ENCODE measurements around the gene DCXR. TPM values are rescaled to one million over a fixed set of nuclear protein-coding genes. Genes with fewer than 3 reads are reported as not detected.
A peak's percentile ranks its signal among the peaks of the same experiment; 100 is the strongest.

DCXR gene
- total RNA-seq, 4 donors from 2014 or later, result 130 to 296 (median 223) TPM

GRCh38 chr17:82034371-82035011, 3.0 kb downstream of the DCXR start:
- Histone ChIP-seq H3K36me3 (peaks cover 3 to 16% of the 10 kb centered on the region in 2 donors), H3K4me1 (peaks cover 12 to 40% of the 10 kb centered on the region in 2 donors), H3K4me3 (no peak overlapping the region), H3K9me3 (no peaks in the 10 kb centered on the region), H3K27ac (no peak overlapping the region), H3K27me3 (peaks cover 10 to 14% (median 11%) of the 10 kb centered on the region in 3 donors)
- intact Hi-C loops (cut with DNase I; ENCODE audit: low total_unique reads) (loop anchor here (5.0 kb wide), 1 partner anchor 203 kb away; no protein-coding TSS in a partner anchor), in situ Hi-C loops (cut with MboI; ENCODE audit: low sequenced_read_pairs in 4 of 4) (loop anchor here (10.0 to 25.0 kb wide), 2 partner anchors 103 to 120 kb away; no protein-coding TSS in a partner anchor)
- ATAC-seq (no peak), DNase-seq (no peak)
- TF ChIP-seq CTCF (IDR thresholded peaks at IDR 0.05 in 4 of 5, conservative IDR thresholded peaks at IDR 0.05 in 1 of 5), result no peak
- TF ChIP-seq POLR2A (IDR thresholded peaks at IDR 0.05), result no peak

- H3K4me1 ChIP-seq, result peaks cover 12 to 40% of the 10 kb centered on the region in 2 donors
Measured at GRCh38 chr17:82033359-82034085, 4.0 kb downstream of the DCXR start.

GRCh38 chr17:82031885-82032627, 5.4 kb downstream of the DCXR start:
- DNase-seq (no peak), ATAC-seq (no peak)
- TF ChIP-seq CTCF (IDR thresholded peaks at IDR 0.05 in 4 of 5, conservative IDR thresholded peaks at IDR 0.05 in 1 of 5) (no peak), POLR2A (IDR thresholded peaks at IDR 0.05) (no peak)
- Histone ChIP-seq H3K27me3 (peaks cover 10 to 14% (median 11%) of the 10 kb centered on the region in 3 donors), H3K9me3 (no peaks in the 10 kb centered on the region), H3K36me3 (peaks cover 3 to 16% of the 10 kb centered on the region in 2 donors), H3K27ac (no peak overlapping the region), H3K4me1 (peaks cover 12 to 34% of the 10 kb centered on the region in 2 donors), H3K4me3 (no peak overlapping the region)
- intact Hi-C loops (cut with DNase I; ENCODE audit: low total_unique reads) (no loop called here), in situ Hi-C loops (cut with MboI; ENCODE audit: low sequenced_read_pairs in 4 of 4) (loop anchor here (10.0 to 25.0 kb wide), 2 partner anchors 105 to 123 kb away; no protein-coding TSS in a partner anchor)

More at GRCh38 chr17:82033359-82034085, 4.0 kb downstream of the DCXR start:
- H3K27me3 ChIP-seq, result peaks cover 10 to 14% (median 11%) of the 10 kb centered on the region in 3 donors
- no peak overlapping the region for H3K4me3 ChIP-seq
- H3K27ac ChIP-seq, result no peak overlapping the region
- in situ Hi-C loops (cut with MboI; ENCODE audit: low sequenced_read_pairs in 4 of 4) (loop anchor here (10.0 to 25.0 kb wide), 2 partner anchors 104 to 121 kb away; no protein-coding TSS in a partner anchor), intact Hi-C loops (cut with DNase I; ENCODE audit: low total_unique reads) (no loop called here)
- H3K36me3 ChIP-seq, result peaks cover 3 to 16% of the 10 kb centered on the region in 2 donors
- DNase-seq (no peak), ATAC-seq (no peak)
- no peaks in the 10 kb centered on the region for H3K9me3 ChIP-seq
- no peak for TF ChIP-seq CTCF (IDR thresholded peaks at IDR 0.05 in 4 of 5, conservative IDR thresholded peaks at IDR 0.05 in 1 of 5)
- TF ChIP-seq POLR2A (IDR thresholded peaks at IDR 0.05), result no peak

GRCh38 chr17:82031303-82031884, 6.1 kb downstream of the DCXR start, which contains the start of gene RAC3:
Gene RAC3, plus strand, starts transcription at chr17:82031678. Its CDS starts 84 bp downstream, at chr17:82031762.
- DNase-seq, result no peak
- Histone ChIP-seq H3K9me3 (no peaks in the 10 kb centered on the region), H3K27me3 (peaks cover 10 to 14% (median 11%) of the 10 kb centered on the region in 3 donors), H3K4me3 (peak within 1 kb of the TSS; percentile 46 to 61 (median 57)), H3K4me1 (peaks cover 8 to 29% of the 10 kb centered on the region in 2 donors), H3K36me3 (peaks cover 3 to 15% of the 10 kb centered on the region in 2 donors), H3K27ac (no peak within 1 kb of the TSS)
- ATAC-seq, result no peak
- in situ Hi-C loops (cut with MboI; ENCODE audit: low sequenced_read_pairs in 4 of 4) (loop anchor here (10.0 to 25.0 kb wide), 2 partner anchors 106 to 123 kb away; no protein-coding TSS in a partner anchor), intact Hi-C loops (cut with DNase I; ENCODE audit: low total_unique reads) (no loop called here)
- TF ChIP-seq CTCF (IDR thresholded peaks at IDR 0.05 in 4 of 5, conservative IDR thresholded peaks at IDR 0.05 in 1 of 5), result no peak

All from gastrocnemius medialis (tissue), 4 donors.